ENCODE measurements around the gene MAPK10.
"Not testable (repeated sequence)": the region's sequence is repeated elsewhere in the genome, so short reads cannot be mapped to it uniquely, and the experiment has no call there.

Gene MAPK10

GRCh38 chr4:85968945-85969819 is 390.7 kb downstream of the MAPK10 start:
- DNase-seq (ENCODE audit: low read depth in 2 of 2): no peak

GRCh38 chr4:85967872-85968271 is 392.0 kb downstream of the MAPK10 start:
- no peak for DNase-seq (ENCODE audit: low read depth in 2 of 2)

- DNase-seq (ENCODE audit: low read depth in 2 of 2): no peak
Observed at GRCh38 chr4:85966373-85966772, 393.5 kb downstream of the MAPK10 start.

- DNase-seq (ENCODE audit: low read depth in 2 of 2): no peak
Observed at GRCh38 chr4:85965529-85965928, 394.3 kb downstream of the MAPK10 start.

GRCh38 chr4:85965017-85965416 is 394.8 kb downstream of the MAPK10 start:
- DNase-seq (ENCODE audit: low read depth in 2 of 2): not testable (repeated sequence)

GRCh38 chr4:85964298-85964697 is 395.6 kb downstream of the MAPK10 start:
- DNase-seq (ENCODE audit: low read depth in 2 of 2): no peak

- no peak for DNase-seq (ENCODE audit: low read depth in 2 of 2)
Observed at GRCh38 chr4:85963231-85963630, 396.6 kb downstream of the MAPK10 start.

GRCh38 chr4:85961887-85962286 is 398.0 kb downstream of the MAPK10 start:
- DNase-seq (ENCODE audit: low read depth in 2 of 2): no peak

GRCh38 chr4:85956293-85956945 is 403.4 kb downstream of the MAPK10 start:
- DNase-seq (ENCODE audit: low read depth in 2 of 2): no peak

- no peak for DNase-seq (ENCODE audit: low read depth in 2 of 2)
Observed at GRCh38 chr4:85955620-85956292, 404.1 kb downstream of the MAPK10 start.

- no peak for DNase-seq (ENCODE audit: low read depth in 2 of 2)
Observed at GRCh38 chr4:85953651-85954018, 406.2 kb downstream of the MAPK10 start.

GRCh38 chr4:85952972-85953650 is 406.7 kb downstream of the MAPK10 start:
- DNase-seq (ENCODE audit: low read depth in 2 of 2): no peak

GRCh38 chr4:85952528-85952927 is 407.3 kb downstream of the MAPK10 start:
- no peak for DNase-seq (ENCODE audit: low read depth in 2 of 2)

- DNase-seq (ENCODE audit: low read depth in 2 of 2): no peak
Observed at GRCh38 chr4:85951099-85951498, 408.8 kb downstream of the MAPK10 start.

- no peak for DNase-seq (ENCODE audit: low read depth in 2 of 2)
Observed at GRCh38 chr4:85946821-85947220, 413.0 kb downstream of the MAPK10 start.

GRCh38 chr4:85942107-85942506 is 417.7 kb downstream of the MAPK10 start:
- no peak for DNase-seq (ENCODE audit: low read depth in 2 of 2)

GRCh38 chr4:85940151-85940550 is 419.7 kb downstream of the MAPK10 start:
- no peak for DNase-seq (ENCODE audit: low read depth in 2 of 2)

Data from stimulated activated CD8-positive, alpha-beta memory T cell treated with anti-CD3 and anti-CD28 coated beads, Interleukin-7, amount 100 ng/mL, for 1 hour (primary cell).